Neural progenitor cell (in vitro differentiated cells): ENCODE results near the gene SMCO2. TPM values are rescaled to one million over a fixed set of nuclear protein-coding genes. Genes with fewer than 3 reads are reported as not detected.

Source experiments
- DNase-seq: peaks from one replicate; pipeline ENCODE4 v3.0.0-alpha.2; 2016; ENCODE audit warnings: low spot score
- H2AFZ ChIP-seq: fragments of 200-600 bp; sonication (generic); replicated peaks from 2 replicates; pipeline ENCODE4 v1.6.1; 2016; ENCODE audit warnings: antibody characterized with exemption
- H3F3A ChIP-seq: fragments of 200-600 bp; sonication (generic); 2 replicates; pipeline ENCODE4 v1.6.1; 2016; ENCODE audit warnings: antibody characterized with exemption, low read depth
- H3K27ac ChIP-seq: fragments of 200-600 bp; sonication (generic); 2 replicates; pipeline ENCODE4 v1.5.1; 2016; ENCODE audit warnings: mild to moderate bottlenecking
- H3K27me3 ChIP-seq: fragments of 200-600 bp; sonication (generic); 2 replicates; pipeline ENCODE4 v1.6.1; 2016; ENCODE audit warnings: mild to moderate bottlenecking, moderate library complexity
- H3K36me3 ChIP-seq: fragments of 200-600 bp; sonication (generic); 2 replicates; pipeline ENCODE4 v1.5.1; 2016
- H3K4me1 ChIP-seq: fragments of 200-600 bp; sonication (generic); 2 replicates; pipeline ENCODE4 v1.6.1; 2016; ENCODE audit warnings: mixed run types
- H3K4me2 ChIP-seq: fragments of 200-600 bp; sonication (generic); 2 replicates; pipeline ENCODE4 v1.6.1; 2016
- H3K4me3 ChIP-seq: fragments of 200-600 bp; sonication (generic); 2 replicates; pipeline ENCODE4 v1.5.1; 2016
- H3K79me2 ChIP-seq: fragments of 200-600 bp; sonication (generic); 2 replicates; pipeline ENCODE4 v1.6.1; 2016; ENCODE audit warnings: low read depth
- H3K9ac ChIP-seq: fragments of 200-600 bp; sonication (generic); 2 replicates; pipeline ENCODE4 v1.6.1; 2016
- H3K9me3 ChIP-seq: fragments of 200-600 bp; sonication (generic); 2 replicates; pipeline ENCODE4 v1.5.1; 2016; ENCODE audit warnings: low read depth
- H4K20me1 ChIP-seq: fragments of 200-600 bp; sonication (generic); 2 replicates; pipeline ENCODE4 v1.6.1; 2016; ENCODE audit warnings: low read depth
- H3K27ac Mint-ChIP-seq: 3 replicates; pipeline ENCODE4 v1.8.0; 2021; ENCODE audit warnings: mixed read lengths
- H3K27me3 Mint-ChIP-seq: 2 replicates; pipeline ENCODE4 v1.8.0; 2022; ENCODE audit warnings: low read depth, mild to moderate bottlenecking, inconsistent platforms, moderate library complexity, mixed read lengths; ENCODE audit not compliant: insufficient read depth
- H3K36me3 Mint-ChIP-seq: 3 replicates; pipeline ENCODE4 v1.8.0; 2021; ENCODE audit warnings: mixed read lengths
- H3K4me1 Mint-ChIP-seq: 3 replicates; pipeline ENCODE4 v1.8.0; 2021; ENCODE audit warnings: mixed read lengths
- H3K4me3 Mint-ChIP-seq: 3 replicates; pipeline ENCODE4 v1.8.0; 2021; ENCODE audit warnings: mild to moderate bottlenecking, moderate library complexity, mixed read lengths
- H3K9me3 Mint-ChIP-seq: 3 replicates; pipeline ENCODE4 v1.8.0; 2020; ENCODE audit warnings: mixed read lengths
- EZH2 ChIP-seq: fragments of 200-600 bp; sonication (generic); IDR thresholded peaks from 2 replicates; pipeline ENCODE4 v1.6.1; 2017; ENCODE audit warnings: antibody characterized with exemption, mild to moderate bottlenecking, moderate library complexity
- EZH2phosphoT487 ChIP-seq: fragments of 200-600 bp; sonication (generic); IDR thresholded peaks from 2 replicates; pipeline ENCODE4 v1.6.1; 2017; ENCODE audit warnings: antibody characterized with exemption
- total RNA-seq: library from RNA; depleted of rRNA; stranded (reverse); fragments of >200 nt; gene quantifications from 2 replicates; pipeline ENCODE4 v1.2.3, GENCODE V29; 2015; ENCODE audit warnings: low replicate concordance
- TF ChIP-seq, protein P1 (sequence below): fragments of 200-600 bp; sonication (generic); IDR thresholded peaks from 2 replicates; pipeline ENCODE4 v1.5.1; 2017; ENCODE audit warnings: antibody characterized with exemption, mild to moderate bottlenecking

Gene SMCO2
- total RNA-seq, 1 donor from 2014 or later, result not detected

DNA sequence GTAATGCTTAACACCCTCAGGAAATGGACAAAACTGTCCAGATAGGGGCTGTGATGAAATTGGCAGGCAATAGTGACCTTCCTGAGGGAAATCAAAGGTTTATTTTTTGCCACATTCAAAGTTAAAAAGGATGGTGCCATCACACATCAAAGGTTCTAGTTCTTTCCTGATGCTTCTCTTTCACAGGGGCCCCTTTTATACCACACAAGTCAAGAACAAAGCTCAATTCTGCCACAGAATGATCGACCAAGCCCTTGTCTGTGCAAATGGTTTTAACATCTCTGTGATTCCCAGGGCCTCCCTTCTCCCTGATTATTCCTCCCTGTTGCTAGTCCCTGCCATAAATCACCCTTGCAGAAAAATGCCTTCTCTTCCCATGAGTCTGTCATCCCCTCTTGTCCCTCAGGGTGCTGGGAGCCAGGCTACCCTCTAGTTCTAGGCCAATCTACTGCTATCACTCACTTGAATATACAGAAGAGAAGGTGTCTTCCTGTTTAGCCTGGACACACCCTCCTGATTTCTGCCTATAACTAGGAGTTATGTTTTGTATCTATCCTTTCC lies 22.7 kb downstream of the SMCO2 start:
- Histone ChIP-seq H3K9ac (no peak overlapping the region), H4K20me1 (no peaks in the 10 kb centered on the region), H3K4me2 (no peak overlapping the region), H3K9me3 (no peaks in the 10 kb centered on the region), H3K36me3 (no peaks in the 10 kb centered on the region), H3K27ac (no peak overlapping the region), H2AFZ (no peak overlapping the region), H3K27me3 (no peaks in the 10 kb centered on the region), H3K4me1 (no peaks in the 10 kb centered on the region), H3K79me2 (no peaks in the 10 kb centered on the region), H3K4me3 (no peak overlapping the region), H3F3A (no peaks in the 10 kb centered on the region)
- Mint-ChIP-seq H3K9me3 (no peaks in the 10 kb centered on the region), H3K4me3 (no peak overlapping the region), H3K36me3 (peaks cover 2% of the 10 kb centered on the region), H3K4me1 (no peaks in the 10 kb centered on the region), H3K27ac (no peak overlapping the region), H3K27me3 (no peaks in the 10 kb centered on the region)
- no peak for DNase-seq
- TF ChIP-seq, protein P1, sequence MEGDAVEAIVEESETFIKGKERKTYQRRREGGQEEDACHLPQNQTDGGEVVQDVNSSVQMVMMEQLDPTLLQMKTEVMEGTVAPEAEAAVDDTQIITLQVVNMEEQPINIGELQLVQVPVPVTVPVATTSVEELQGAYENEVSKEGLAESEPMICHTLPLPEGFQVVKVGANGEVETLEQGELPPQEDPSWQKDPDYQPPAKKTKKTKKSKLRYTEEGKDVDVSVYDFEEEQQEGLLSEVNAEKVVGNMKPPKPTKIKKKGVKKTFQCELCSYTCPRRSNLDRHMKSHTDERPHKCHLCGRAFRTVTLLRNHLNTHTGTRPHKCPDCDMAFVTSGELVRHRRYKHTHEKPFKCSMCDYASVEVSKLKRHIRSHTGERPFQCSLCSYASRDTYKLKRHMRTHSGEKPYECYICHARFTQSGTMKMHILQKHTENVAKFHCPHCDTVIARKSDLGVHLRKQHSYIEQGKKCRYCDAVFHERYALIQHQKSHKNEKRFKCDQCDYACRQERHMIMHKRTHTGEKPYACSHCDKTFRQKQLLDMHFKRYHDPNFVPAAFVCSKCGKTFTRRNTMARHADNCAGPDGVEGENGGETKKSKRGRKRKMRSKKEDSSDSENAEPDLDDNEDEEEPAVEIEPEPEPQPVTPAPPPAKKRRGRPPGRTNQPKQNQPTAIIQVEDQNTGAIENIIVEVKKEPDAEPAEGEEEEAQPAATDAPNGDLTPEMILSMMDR, result no peak
- TF ChIP-seq EZH2phosphoT487, result no peak
- no peak for TF ChIP-seq EZH2

DNA sequence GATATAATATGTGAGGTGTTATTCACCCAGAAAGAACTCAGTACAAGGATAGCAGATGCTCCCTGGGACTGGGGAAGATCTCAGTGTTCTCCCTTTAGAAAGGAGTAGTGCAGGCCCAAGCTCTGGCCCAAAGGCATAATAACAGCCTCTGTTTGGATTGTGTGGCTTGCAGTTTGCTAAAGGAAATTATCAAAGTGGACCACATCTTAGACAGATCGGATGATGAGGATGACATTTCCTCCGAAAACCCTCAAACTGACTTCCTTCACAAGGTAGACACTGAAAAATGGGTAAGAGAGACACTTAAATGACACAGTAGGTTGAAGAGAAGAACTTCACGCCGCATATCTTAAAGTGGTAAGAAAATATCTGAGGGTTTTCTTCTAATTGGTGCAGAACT lies 26.1 kb downstream of the SMCO2 start:
- Histone ChIP-seq H3K9me3 (peaks cover 9% of the 10 kb centered on the region), H3K27ac (no peak overlapping the region), H4K20me1 (no peaks in the 10 kb centered on the region), H3K27me3 (no peaks in the 10 kb centered on the region), H3K79me2 (no peaks in the 10 kb centered on the region), H2AFZ (no peak overlapping the region), H3K4me1 (no peaks in the 10 kb centered on the region), H3F3A (no peaks in the 10 kb centered on the region), H3K9ac (no peak overlapping the region), H3K4me3 (no peak overlapping the region), H3K36me3 (no peaks in the 10 kb centered on the region), H3K4me2 (no peak overlapping the region)
- no peaks in the 10 kb centered on the region for H3K36me3 Mint-ChIP-seq
- H3K27ac Mint-ChIP-seq, result no peak overlapping the region
- DNase-seq, result no peak
- TF ChIP-seq, protein P1, result no peak
- TF ChIP-seq EZH2phosphoT487 (no peak), EZH2 (no peak)
- H3K27me3 Mint-ChIP-seq, result no peaks in the 10 kb centered on the region
- H3K4me3 Mint-ChIP-seq, result no peak overlapping the region
- H3K4me1 Mint-ChIP-seq, result no peaks in the 10 kb centered on the region
- H3K9me3 Mint-ChIP-seq, result peaks cover 11% of the 10 kb centered on the region

DNA sequence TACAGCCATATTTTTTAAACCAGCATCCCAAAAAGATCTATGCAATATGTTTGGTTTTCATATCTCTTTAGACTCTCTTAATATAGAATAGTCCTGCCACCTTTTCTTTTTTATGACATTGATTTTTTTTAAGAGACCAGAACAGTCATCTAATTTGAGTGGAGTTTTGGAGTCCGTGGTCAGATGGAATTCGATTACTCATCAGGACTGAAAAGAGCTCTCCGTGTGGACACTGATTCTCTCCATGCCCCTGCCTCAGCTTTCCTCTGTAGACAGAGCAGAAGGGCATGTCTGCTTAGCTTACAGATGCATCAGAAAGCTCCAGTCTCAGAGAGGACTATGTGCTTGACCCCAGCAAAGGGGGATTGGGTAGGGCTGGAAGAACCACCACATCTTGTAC lies 27.8 kb downstream of the SMCO2 start:
- no peaks in the 10 kb centered on the region for H3K4me1 Mint-ChIP-seq
- Histone ChIP-seq H3K4me3 (no peak overlapping the region), H3K9ac (no peak overlapping the region), H3K36me3 (no peaks in the 10 kb centered on the region), H3K9me3 (peaks cover 13% of the 10 kb centered on the region), H3K27ac (no peak overlapping the region), H3K79me2 (no peaks in the 10 kb centered on the region), H3K4me1 (no peaks in the 10 kb centered on the region), H4K20me1 (no peaks in the 10 kb centered on the region), H3K27me3 (no peaks in the 10 kb centered on the region), H3K4me2 (no peak overlapping the region), H2AFZ (no peak overlapping the region), H3F3A (no peaks in the 10 kb centered on the region)
- H3K27me3 Mint-ChIP-seq, result no peaks in the 10 kb centered on the region
- no peak for DNase-seq
- no peak overlapping the region for H3K27ac Mint-ChIP-seq
- H3K9me3 Mint-ChIP-seq, result peaks cover 16% of the 10 kb centered on the region
- TF ChIP-seq EZH2, result no peak
- no peak for TF ChIP-seq EZH2phosphoT487
- TF ChIP-seq, protein P1, result no peak
- no peaks in the 10 kb centered on the region for H3K36me3 Mint-ChIP-seq
- H3K4me3 Mint-ChIP-seq, result no peak overlapping the region
